ENCODE measurements around the gene ABCC3. TPM values are rescaled to one million over a fixed set of nuclear protein-coding genes. Genes with fewer than 3 reads are reported as not detected.

ABCC3 gene
- total and polyA plus RNA-seq, 2 of the 8 experiments (the other 6 are each of a cell fraction or from before 2014, with no cell fraction given): 0.35 to 0.37 TPM

GRCh38 chr17:50712641-50713040 lies 78.0 kb downstream of the ABCC3 start:
- Histone ChIP-seq H3K27me3 (replicated peaks in 1 of 4; ENCODE audit: control insufficient read depth in 3 of 4, extremely low read depth in 1 of 4, insufficient read depth in 3 of 4, low read length in 3 of 4) (no peaks in the 10 kb centered on the region), H2BK15ac (ENCODE audit: low read length) (no peak overlapping the region), H3K4me1 (replicated peaks in 1 of 4; ENCODE audit: control insufficient read depth in 3 of 4, insufficient read depth in 4 of 4, low read length in 3 of 4) (peaks cover 0 to 5% (median 4%) of the 10 kb centered on the region in 4 experiments; a peak in 4 of 7 replicates), H3K4me2 (ENCODE audit: insufficient read depth in 1 of 2, low read depth in 2 of 2, low read length in 2 of 2) (no peak overlapping the region), H3K36me3 (ENCODE audit: control insufficient read depth in 2 of 4, insufficient read depth in 4 of 4, low read length in 3 of 4) (no peaks in the 10 kb centered on the region), H2AK5ac (ENCODE audit: low read depth, low read length) (no peak overlapping the region), H3K27ac (ENCODE audit: low read depth, low read length) (no peak overlapping the region), H4K5ac (ENCODE audit: insufficient read length, low read depth, low read length) (no peak overlapping the region), H3K79me1 (ENCODE audit: low read depth, low read length) (no peaks in the 10 kb centered on the region), H3K4ac (replicated peaks; ENCODE audit: insufficient read length, low read depth, low read length) (no peak overlapping the region), H4K8ac (ENCODE audit: extremely low read depth, insufficient read depth, low read length) (no peak overlapping the region), H3K9ac (replicated peaks in 1 of 4; ENCODE audit: extremely low read depth in 1 of 4, low read depth in 3 of 4, low read length in 3 of 4) (no peak overlapping the region), H3K18ac (ENCODE audit: extremely low read depth, low read length) (no peak overlapping the region), H2BK20ac (ENCODE audit: low read length) (no peak overlapping the region), H3K23me2 (ENCODE audit: low read depth, low read length) (peaks cover 2% of the 10 kb centered on the region), H3K9me3 (ENCODE audit: insufficient read depth in 2 of 2, low read depth in 1 of 2, low read length in 1 of 2) (no peaks in the 10 kb centered on the region), H3K23ac (ENCODE audit: insufficient read length) (no peak overlapping the region), H3K56ac (replicated peaks; ENCODE audit: insufficient read length, low read depth, low read length) (no peak overlapping the region), H2BK5ac (ENCODE audit: low read depth, low read length) (no peak overlapping the region), H3K14ac (ENCODE audit: insufficient read length) (no peak overlapping the region), H2BK12ac (ENCODE audit: low read depth, low read length) (no peak overlapping the region), H4K91ac (replicated peaks; ENCODE audit: insufficient read length, low read length) (no peak overlapping the region), H3K4me3 (ENCODE audit: extremely low read depth in 1 of 4, insufficient read depth in 2 of 4, low read depth in 3 of 4, low read length in 4 of 4) (no peak overlapping the region), H2AFZ (ENCODE audit: low read length) (peak overlapping the region; percentile 89; the same call in 1 of the 2 replicates), H3K79me2 (ENCODE audit: control insufficient read depth in 1 of 2, insufficient read depth in 2 of 2, low read length in 2 of 2) (no peaks in the 10 kb centered on the region), H4K20me1 (replicated peaks in 1 of 2; ENCODE audit: control insufficient read depth in 1 of 2, insufficient read depth in 2 of 2, low read length in 2 of 2) (no peaks in the 10 kb centered on the region), H2BK120ac (replicated peaks; ENCODE audit: low read depth, low read length) (no peak overlapping the region)
- ChIA-PET POLR2A (ENCODE audit: partially characterized antibody) (no interaction called here), CTCF (ENCODE audit: partially characterized antibody) (interaction anchor here (1.0 kb wide), 1 partner anchor 18 kb away, joined by 3 read pairs; no protein-coding TSS in a partner anchor)
- TF ChIP-seq ATF2 (IDR thresholded peaks at IDR 0.05; ENCODE audit: low read length): no peak
- no peak for TF ChIP-seq CREB1 (IDR thresholded peaks at IDR 0.05)
- FAIRE-seq (no peak), DNase-seq (ENCODE audit: low read depth in 1 of 2, low spot score in 2 of 2) (no peak)
- 85% methylated on average over 9 of the region's 9 CpGs; no CpG with 5 or more reads in 1 of the 2 experiments for WGBS, 2 experiments (ENCODE audit: extremely low coverage in 1 of 2, insufficient coverage in 1 of 2, insufficient read length in 1 of 2, insufficient replicate concordance in 2 of 2, low coverage in 1 of 2, low lambda C conversion rate in 2 of 2, missing lambda C conversion rate in 1 of 2)

All from H1 (cell line).